Measurements from ENCODE around the gene RPS3A.
"Not testable (repeated sequence)": the region's sequence is repeated elsewhere in the genome, so short reads cannot be mapped to it uniquely, and the experiment has no call there.

RPS3A gene

DNA sequence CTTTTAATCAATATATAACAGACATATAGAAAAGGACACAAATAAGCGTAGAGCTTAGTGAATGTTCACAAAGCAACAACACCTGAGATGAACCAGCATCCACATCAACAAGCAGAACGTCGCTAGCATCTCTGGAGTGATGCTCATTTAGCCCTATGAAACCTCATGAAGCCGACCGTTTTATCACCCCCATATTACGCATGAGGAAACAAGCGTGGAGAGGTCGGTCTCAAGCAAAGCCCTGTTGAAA, 524 bp upstream of the RPS3A start:
- Mint-ChIP-seq H3K9me3 (no peaks in the 10 kb centered on the region), H3K36me3 (ENCODE audit: low read depth) (peaks cover 38% of the 10 kb centered on the region), H3K4me1 (ENCODE audit: low read depth) (peaks cover 36% of the 10 kb centered on the region), H3K27ac (peak overlapping the region; percentile 98), H3K27me3 (ENCODE audit: low read depth) (no peaks in the 10 kb centered on the region), H3K4me3 (peak overlapping the region; percentile 97)
- no peak for DNase-seq (ENCODE audit: low spot score)

DNA sequence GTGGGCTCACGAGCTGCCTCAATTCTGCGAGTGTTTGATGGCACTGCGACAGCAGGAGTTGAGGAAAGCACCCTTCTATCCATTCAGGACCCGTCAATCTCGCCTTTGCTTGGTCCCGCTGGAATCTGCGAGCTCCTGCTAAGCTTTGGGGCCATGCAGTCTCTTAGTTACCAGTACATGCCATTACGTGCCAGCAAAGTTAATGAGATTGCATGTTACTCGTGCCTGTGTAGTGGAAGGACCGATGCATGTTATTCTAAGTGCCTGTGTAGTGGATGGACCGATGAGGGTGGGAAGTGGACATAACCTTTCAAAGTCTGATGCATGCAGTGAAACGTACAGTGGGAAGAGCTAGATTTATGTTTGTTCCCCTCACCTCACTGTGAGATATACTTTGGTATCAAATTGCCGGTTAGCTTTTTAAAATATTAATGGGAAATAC, 569 bp downstream of the RPS3A start:
- Mint-ChIP-seq H3K36me3 (ENCODE audit: low read depth) (peaks cover 47% of the 10 kb centered on the region), H3K4me3 (peak overlapping the region; percentile 97), H3K4me1 (ENCODE audit: low read depth) (peaks cover 36% of the 10 kb centered on the region), H3K27me3 (ENCODE audit: low read depth) (no peaks in the 10 kb centered on the region), H3K27ac (peak overlapping the region; percentile 98), H3K9me3 (no peaks in the 10 kb centered on the region)
- DNase-seq (ENCODE audit: low spot score) = peak; percentile 14

DNA sequence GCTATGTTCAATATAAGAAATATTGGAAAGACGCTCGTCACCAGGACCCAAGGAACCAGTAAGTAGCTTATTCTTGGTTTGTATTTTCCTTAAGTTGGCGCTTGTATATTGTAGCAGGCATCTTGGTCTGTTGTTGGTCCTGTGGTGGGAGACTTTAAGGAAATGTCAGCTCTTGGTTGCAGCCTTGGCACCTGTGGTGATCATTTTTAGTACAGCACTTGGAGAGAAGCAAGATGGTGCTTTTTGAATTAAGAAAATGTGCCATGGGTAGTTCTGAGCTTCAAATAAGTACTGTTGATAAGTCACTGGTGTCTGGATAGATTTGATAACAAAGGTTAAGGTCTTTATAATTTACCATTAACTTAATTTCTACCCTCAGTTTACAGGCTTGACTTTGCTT, 1.1 kb downstream of the RPS3A start:
- no peaks in the 10 kb centered on the region for H3K9me3 Mint-ChIP-seq

DNA sequence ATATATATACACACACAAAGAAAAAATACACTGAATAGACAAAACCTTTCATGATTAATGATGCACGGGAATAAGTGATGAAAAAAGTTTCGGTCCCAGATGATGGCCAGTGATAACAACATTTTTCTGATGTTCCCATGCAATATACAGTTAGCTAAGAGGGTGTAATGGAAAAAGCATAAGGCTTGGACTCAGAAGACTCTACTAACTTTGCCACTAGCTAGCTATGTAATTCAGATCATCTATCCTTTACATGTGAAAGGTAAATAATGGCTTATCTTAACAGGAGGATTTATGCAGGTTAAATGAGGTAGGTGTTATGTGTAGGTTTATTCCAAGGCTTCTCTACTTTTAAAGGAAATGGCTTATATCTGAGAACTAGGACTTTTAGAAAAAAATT, 4.3 kb downstream of the RPS3A start:
- DNase-seq (ENCODE audit: low spot score) = no peak
- Mint-ChIP-seq H3K4me3 (no peak overlapping the region), H3K36me3 (ENCODE audit: low read depth) (peaks cover 67% of the 10 kb centered on the region), H3K27me3 (ENCODE audit: low read depth) (no peaks in the 10 kb centered on the region), H3K9me3 (no peaks in the 10 kb centered on the region), H3K27ac (no peak overlapping the region), H3K4me1 (ENCODE audit: low read depth) (peaks cover 25% of the 10 kb centered on the region)

More for the DNA sequence above, 1.1 kb downstream of the RPS3A start:
- no peak for DNase-seq (ENCODE audit: low spot score)
- peaks cover 35% of the 10 kb centered on the region for H3K4me1 Mint-ChIP-seq (ENCODE audit: low read depth)
- H3K36me3 Mint-ChIP-seq (ENCODE audit: low read depth) = peaks cover 47% of the 10 kb centered on the region
- no peaks in the 10 kb centered on the region for H3K27me3 Mint-ChIP-seq (ENCODE audit: low read depth)
- peak overlapping the region; percentile 98 for H3K27ac Mint-ChIP-seq
- peak overlapping the region; percentile 97 for H3K4me3 Mint-ChIP-seq

DNA sequence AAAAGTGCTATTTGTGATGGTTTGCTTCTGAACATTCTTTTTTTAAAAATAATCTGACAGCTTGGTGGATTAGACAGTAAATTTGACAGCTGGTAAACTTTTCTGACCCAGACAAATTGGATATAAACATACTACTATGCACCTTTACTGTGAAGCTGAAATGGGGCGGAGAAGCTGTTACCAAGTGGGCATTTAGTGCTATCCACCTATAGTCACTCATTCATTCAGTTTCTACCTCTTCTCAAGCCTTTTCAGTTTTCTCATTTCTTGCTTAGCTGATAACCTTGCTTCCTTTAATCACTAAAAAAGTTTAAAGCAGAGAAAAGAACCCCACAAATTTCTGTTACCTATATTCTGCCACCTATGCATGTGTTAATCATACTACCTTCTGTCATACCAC, 5.2 kb downstream of the RPS3A start:
- H3K4me1 Mint-ChIP-seq (ENCODE audit: low read depth) = peaks cover 19% of the 10 kb centered on the region
- peaks cover 65% of the 10 kb centered on the region for H3K36me3 Mint-ChIP-seq (ENCODE audit: low read depth)
- no peaks in the 10 kb centered on the region for H3K9me3 Mint-ChIP-seq

DNA sequence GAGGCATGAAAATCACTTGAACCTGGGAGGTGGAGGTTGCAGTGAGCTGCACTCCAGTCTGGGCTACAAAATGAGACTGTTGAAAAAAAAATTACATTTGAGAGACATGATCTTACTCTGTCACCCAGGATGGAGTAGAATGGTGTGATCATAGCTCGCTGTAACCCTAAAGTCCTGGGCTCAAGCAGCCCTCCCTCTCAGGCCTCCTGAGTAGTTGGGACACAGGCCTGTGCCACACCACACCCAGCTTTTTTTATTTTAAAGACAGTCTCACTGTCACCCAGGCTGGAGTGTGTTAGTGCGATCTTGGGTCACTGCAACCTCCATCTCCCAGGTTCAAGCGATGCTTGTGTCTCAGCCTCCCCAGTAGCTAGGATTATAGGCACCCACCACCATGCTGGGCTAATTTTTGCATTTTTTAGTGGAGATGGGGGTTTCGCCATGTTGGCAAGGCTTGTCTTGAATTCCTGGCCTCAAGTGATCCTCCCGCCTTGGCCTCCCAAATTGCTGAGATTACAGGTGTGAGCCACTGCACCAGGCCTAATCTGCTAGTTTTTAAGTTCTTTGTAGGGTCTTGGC, 6.1 kb downstream of the RPS3A start:
- no peak overlapping the region for H3K27ac Mint-ChIP-seq
- H3K4me3 Mint-ChIP-seq = no peak overlapping the region
- DNase-seq (ENCODE audit: low spot score) = no peak
- H3K36me3 Mint-ChIP-seq (ENCODE audit: low read depth) = peaks cover 57% of the 10 kb centered on the region
- peaks cover 18% of the 10 kb centered on the region for H3K4me1 Mint-ChIP-seq (ENCODE audit: low read depth)
- H3K9me3 Mint-ChIP-seq = no peaks in the 10 kb centered on the region
- H3K27me3 Mint-ChIP-seq (ENCODE audit: low read depth) = no peaks in the 10 kb centered on the region

More for the DNA sequence above, 5.2 kb downstream of the RPS3A start:
- Mint-ChIP-seq H3K4me3 (no peak overlapping the region), H3K27me3 (ENCODE audit: low read depth) (no peaks in the 10 kb centered on the region), H3K27ac (no peak overlapping the region)
- no peak for DNase-seq (ENCODE audit: low spot score)

DNA sequence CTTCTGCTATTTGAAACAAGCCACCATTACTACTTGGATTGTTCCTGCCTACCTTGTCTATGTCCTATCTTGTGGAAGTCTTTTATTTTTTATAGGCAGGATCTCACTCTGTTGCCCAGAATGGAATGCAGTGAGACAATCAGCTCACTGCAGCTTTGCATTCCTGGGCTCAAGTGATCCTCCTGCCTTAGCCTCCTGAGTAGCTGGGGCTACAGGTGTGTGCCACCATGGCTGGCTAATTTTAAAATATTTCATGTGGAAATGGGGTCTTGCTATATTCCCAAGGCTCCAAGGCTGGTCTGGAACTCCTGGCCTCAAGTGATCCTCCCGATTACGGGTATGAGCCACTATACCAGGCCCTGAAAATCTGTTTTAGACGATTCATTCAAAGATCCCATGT, 7.6 kb downstream of the RPS3A start:
- Mint-ChIP-seq H3K27me3 (ENCODE audit: low read depth) (no peaks in the 10 kb centered on the region), H3K27ac (no peak overlapping the region), H3K4me1 (ENCODE audit: low read depth) (peaks cover 7% of the 10 kb centered on the region), H3K36me3 (ENCODE audit: low read depth) (peaks cover 44% of the 10 kb centered on the region), H3K9me3 (no peaks in the 10 kb centered on the region), H3K4me3 (no peak overlapping the region)
- DNase-seq (ENCODE audit: low spot score) = no peak

DNA sequence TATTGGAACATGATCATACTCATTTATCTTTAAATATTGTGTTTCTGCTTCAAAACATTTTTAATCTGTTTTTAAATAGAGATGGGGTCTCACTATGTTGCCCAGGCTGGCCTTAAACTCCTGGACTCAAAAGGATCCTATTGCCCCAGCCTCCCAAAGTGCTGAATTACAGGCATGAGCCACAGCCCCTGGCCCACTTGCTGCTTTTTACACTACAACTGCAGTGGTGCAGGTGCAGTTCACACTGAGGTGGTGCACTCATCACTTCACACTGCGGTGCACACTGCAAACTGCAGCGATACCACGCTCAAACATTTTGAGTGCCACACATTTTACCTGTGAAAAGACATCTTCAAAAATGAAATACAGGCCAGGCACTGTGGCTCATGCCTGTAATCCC, 10.8 kb downstream of the RPS3A start:
- Mint-ChIP-seq H3K36me3 (ENCODE audit: low read depth) (peaks cover 27% of the 10 kb centered on the region), H3K4me1 (ENCODE audit: low read depth) (peaks cover 2% of the 10 kb centered on the region), H3K9me3 (no peaks in the 10 kb centered on the region), H3K27me3 (ENCODE audit: low read depth) (no peaks in the 10 kb centered on the region), H3K27ac (no peak overlapping the region), H3K4me3 (no peak overlapping the region)
- no peak for DNase-seq (ENCODE audit: low spot score)

DNA sequence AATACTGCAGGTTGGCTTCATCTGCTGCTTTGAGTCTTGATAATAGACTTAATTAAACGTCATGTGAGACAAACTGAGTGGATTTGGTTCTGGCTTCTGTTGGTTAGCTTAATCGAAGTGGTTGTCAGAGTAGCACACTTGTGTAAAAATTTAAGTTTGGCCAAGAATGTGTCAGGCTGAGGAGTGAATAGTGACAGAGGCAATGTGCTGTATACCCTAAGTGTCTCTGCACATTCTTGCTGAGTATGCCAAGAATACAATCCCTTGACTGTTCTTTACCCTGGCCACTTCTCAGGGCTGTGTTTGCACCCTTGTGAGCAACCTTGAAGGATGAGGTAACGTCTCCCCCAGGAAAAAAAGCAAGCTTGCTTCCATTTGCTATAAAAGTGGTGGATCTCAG, 14.9 kb downstream of the RPS3A start:
- no peak for DNase-seq (ENCODE audit: low spot score)
- Mint-ChIP-seq H3K4me3 (no peak overlapping the region), H3K36me3 (ENCODE audit: low read depth) (peaks cover 7% of the 10 kb centered on the region), H3K27ac (no peak overlapping the region), H3K9me3 (no peaks in the 10 kb centered on the region), H3K27me3 (ENCODE audit: low read depth) (no peaks in the 10 kb centered on the region), H3K4me1 (ENCODE audit: low read depth) (peaks cover 1% of the 10 kb centered on the region)

DNA sequence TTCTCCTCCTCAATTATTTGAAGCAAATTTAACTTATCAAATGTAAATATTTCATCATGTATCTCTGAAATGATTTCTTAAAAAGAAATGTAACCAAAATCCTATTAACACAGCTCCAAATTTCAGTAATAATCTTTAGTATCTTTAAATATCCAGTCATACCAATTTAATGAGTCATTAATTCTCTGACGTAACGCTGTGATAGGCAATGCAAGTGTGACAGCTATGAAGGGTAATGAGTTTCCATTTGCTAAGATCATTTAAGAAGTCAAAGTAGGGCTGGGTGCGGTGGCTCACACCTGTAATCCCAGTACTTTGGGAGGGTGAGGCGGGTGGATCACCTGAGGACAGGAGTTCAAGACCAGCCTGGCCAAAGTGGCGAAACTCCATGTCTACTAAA, 15.6 kb downstream of the RPS3A start:
- Mint-ChIP-seq H3K4me1 (ENCODE audit: low read depth) (peaks cover 1% of the 10 kb centered on the region), H3K9me3 (no peaks in the 10 kb centered on the region), H3K4me3 (no peak overlapping the region), H3K27me3 (ENCODE audit: low read depth) (no peaks in the 10 kb centered on the region), H3K27ac (no peak overlapping the region), H3K36me3 (ENCODE audit: low read depth) (peaks cover 7% of the 10 kb centered on the region)
- no peak for DNase-seq (ENCODE audit: low spot score)

DNA sequence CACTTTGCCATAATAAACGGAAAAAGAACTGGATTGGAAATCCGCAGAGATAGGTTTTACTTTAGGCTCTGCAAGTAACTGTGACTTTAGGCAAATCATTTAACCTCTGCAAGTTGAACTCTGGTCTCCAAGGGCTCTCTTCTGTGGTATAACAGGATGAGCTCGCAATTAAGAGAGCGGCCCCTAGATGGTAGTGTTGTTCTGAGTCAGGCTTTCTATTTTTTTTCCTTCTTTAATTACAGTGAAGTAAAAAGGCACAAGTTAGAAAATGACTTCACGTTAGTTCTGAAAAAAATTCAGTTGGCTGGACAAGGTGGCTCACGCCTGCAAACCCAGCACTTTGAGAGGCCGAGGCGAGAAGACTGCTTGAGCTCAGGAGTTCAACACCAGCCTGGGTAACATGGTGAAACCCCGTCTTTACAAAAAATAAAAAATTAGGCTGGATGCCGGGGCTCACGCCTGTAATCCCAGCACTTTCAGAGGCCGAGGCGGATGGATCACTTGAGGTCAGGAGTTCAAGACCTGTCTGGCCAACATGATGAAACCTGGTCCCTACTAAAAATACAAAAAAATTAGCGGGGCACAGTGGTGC, 18.0 kb downstream of the RPS3A start:
- H3K27ac Mint-ChIP-seq = no peak overlapping the region
- peaks cover 5% of the 10 kb centered on the region for H3K4me1 Mint-ChIP-seq (ENCODE audit: low read depth)
- H3K9me3 Mint-ChIP-seq = no peaks in the 10 kb centered on the region
- peaks cover 7% of the 10 kb centered on the region for H3K36me3 Mint-ChIP-seq (ENCODE audit: low read depth)
- no peaks in the 10 kb centered on the region for H3K27me3 Mint-ChIP-seq (ENCODE audit: low read depth)
- peak; percentile 35 for DNase-seq (ENCODE audit: low spot score)
- no peak overlapping the region for H3K4me3 Mint-ChIP-seq

DNA sequence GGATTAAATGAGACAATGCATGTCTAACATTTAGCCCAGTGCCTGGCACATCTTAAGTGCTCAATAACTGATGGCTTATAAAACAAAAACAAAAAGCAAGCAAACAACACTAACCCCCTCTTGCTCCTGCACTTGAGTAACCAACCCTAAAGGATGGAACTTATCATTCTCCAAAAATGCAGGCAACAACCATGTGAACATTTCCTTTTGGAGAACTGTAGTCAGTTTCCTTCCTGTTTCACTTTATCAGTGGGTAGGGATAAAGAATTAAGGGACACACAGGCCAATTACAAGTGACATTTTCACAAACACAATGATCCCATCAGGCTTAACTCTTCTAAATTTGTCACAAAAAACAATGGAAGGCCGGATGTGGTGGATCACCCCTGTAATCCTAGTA, 30.4 kb downstream of the RPS3A start:
- Mint-ChIP-seq H3K36me3 (ENCODE audit: low read depth) (no peaks in the 10 kb centered on the region), H3K27me3 (ENCODE audit: low read depth) (no peaks in the 10 kb centered on the region), H3K4me1 (ENCODE audit: low read depth) (no peaks in the 10 kb centered on the region), H3K4me3 (no peak overlapping the region), H3K27ac (no peak overlapping the region), H3K9me3 (no peaks in the 10 kb centered on the region)
- no peak for DNase-seq (ENCODE audit: low spot score)

DNA sequence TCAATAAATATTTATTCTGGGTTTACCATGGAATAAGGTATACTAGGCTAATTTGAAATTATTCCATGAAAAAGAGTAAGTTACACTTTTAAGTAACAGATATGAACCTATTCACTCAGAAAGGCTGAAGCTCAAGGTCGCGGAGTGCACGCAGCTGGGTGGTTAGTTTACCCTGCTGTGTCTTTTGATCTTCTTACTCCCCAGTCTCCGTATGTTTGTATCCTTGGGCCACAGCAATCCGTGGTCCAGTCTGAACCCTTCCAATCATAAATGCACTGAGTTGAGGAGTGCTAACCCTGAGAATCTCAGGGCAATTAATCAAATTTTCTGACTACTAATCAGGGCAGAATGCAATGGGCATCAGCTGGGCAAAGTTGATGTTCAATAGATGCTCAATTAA, 33.9 kb downstream of the RPS3A start:
- DNase-seq (ENCODE audit: low spot score) = no peak
- H3K4me1 Mint-ChIP-seq (ENCODE audit: low read depth) = no peaks in the 10 kb centered on the region
- no peak overlapping the region for H3K4me3 Mint-ChIP-seq
- H3K27me3 Mint-ChIP-seq (ENCODE audit: low read depth) = no peaks in the 10 kb centered on the region
- H3K9me3 Mint-ChIP-seq = no peaks in the 10 kb centered on the region
- H3K36me3 Mint-ChIP-seq (ENCODE audit: low read depth) = no peaks in the 10 kb centered on the region
- no peak overlapping the region for H3K27ac Mint-ChIP-seq

DNA sequence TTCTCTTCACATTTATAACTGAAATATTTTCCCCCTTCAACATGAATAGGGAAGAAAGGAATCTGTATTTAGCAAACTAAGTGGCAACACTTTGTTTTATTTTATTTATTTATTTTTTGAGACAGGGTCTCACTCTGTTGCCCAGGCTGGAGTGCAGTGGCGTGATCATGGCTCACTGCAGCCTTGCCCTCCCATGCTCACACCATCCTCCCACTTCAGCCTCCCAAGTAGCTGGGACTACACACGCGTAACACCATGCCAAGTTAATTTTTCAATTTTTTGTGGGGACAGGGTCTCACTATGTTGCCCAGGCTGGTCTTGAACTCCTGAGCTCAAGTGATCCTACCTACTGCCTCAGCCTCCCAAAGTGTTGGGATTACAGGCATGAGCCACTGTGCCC, 36.6 kb downstream of the RPS3A start:
- not testable (repeated sequence) for H3K4me3 Mint-ChIP-seq; H3K27ac Mint-ChIP-seq; H3K9me3 Mint-ChIP-seq; H3K36me3 Mint-ChIP-seq (ENCODE audit: low read depth); H3K4me1 Mint-ChIP-seq (ENCODE audit: low read depth); DNase-seq (ENCODE audit: low spot score); H3K27me3 Mint-ChIP-seq (ENCODE audit: low read depth)

DNA sequence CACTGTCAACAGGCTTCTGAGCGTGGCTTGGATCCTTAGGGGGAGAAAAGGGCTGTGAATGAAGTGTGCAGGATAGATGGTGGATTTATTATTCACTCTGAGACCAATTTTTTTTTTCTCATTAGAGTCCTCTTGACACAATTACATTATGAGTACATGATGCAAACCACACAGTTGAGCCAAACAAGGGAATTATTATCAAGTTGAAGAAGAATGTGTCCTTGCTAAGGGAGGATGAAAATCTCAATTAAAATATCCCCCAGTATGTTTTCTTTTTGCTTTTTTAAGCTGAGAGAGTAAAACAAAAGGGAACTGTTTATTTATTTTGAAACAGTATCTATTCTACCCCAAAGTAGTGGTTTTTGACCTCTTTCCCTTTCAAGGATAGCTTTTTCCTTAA, 40.4 kb downstream of the RPS3A start:
- Mint-ChIP-seq H3K4me1 (ENCODE audit: low read depth) (no peaks in the 10 kb centered on the region), H3K36me3 (ENCODE audit: low read depth) (no peaks in the 10 kb centered on the region), H3K27ac (no peak overlapping the region), H3K9me3 (no peaks in the 10 kb centered on the region), H3K4me3 (no peak overlapping the region), H3K27me3 (ENCODE audit: low read depth) (no peaks in the 10 kb centered on the region)
- no peak for DNase-seq (ENCODE audit: low spot score)

Data from T-helper 2 cell treated with Interferon-gamma antibody and Interleukin-4, amounts not matched to agents 5 μg/mL and 100 μg/mL, for 36 hours (primary cell).